GM12878 (cell line): Measurements from ENCODE around the gene VTN. TPM values are rescaled to one million over a fixed set of nuclear protein-coding genes. Genes with fewer than 3 reads are reported as not detected.
A peak's percentile ranks its signal among the peaks of the same experiment; 100 is the strongest.

Experiments used
- BHLHE40 ChIP-seq, 2 experiments: fragments of 450-650 bp in 1 of 2; IDR thresholded peaks; 2 replicates each; pipeline ENCODE4 v1.6.1; 2011 to 2017; ENCODE audit warnings: low read depth in 2 of 2, borderline replicate concordance in 1 of 2, improper control_type of control experiment in 1 of 2, low read length in 1 of 2, mild to moderate bottlenecking in 1 of 2
- BMI1 ChIP-seq: fragments of 450-650 bp; IDR thresholded peaks from 2 replicates; pipeline ENCODE4 v1.6.1; 2016; ENCODE audit warnings: mild to moderate bottlenecking, moderate library complexity, borderline replicate concordance
- CBX5 ChIP-seq: sonication (generic); IDR thresholded peaks from 2 replicates; pipeline ENCODE4 v1.6.1; 2016; ENCODE audit warnings: low read depth, moderate library complexity, mild to moderate bottlenecking, inconsistent platforms
- EGR1 ChIP-seq, 2 experiments: IDR thresholded peaks; 1 replicate in 1 of 2; 2 replicates in 1 of 2; pipeline ENCODE4 v1.6.1; 2011 to 2012; ENCODE audit warnings: low read depth in 2 of 2, low read length in 2 of 2, borderline replicate concordance in 1 of 2, mild to moderate bottlenecking in 1 of 2, moderate library complexity in 1 of 2
- GATAD2B ChIP-seq: fragments of 450-650 bp; conservative IDR thresholded peaks from 2 replicates; pipeline ENCODE4 v1.6.1; 2017; ENCODE audit warnings: low read depth, mild to moderate bottlenecking, moderate library complexity
- KAT2A ChIP-seq: conservative IDR thresholded peaks from 2 replicates; pipeline ENCODE4 v1.6.1; 2011; ENCODE audit warnings: low read depth, low read length; ENCODE audit not compliant: control insufficient read depth
- LARP7 ChIP-seq: fragments of 450-650 bp; IDR thresholded peaks from 2 replicates; pipeline ENCODE4 v1.6.1; 2017; ENCODE audit warnings: mild to moderate bottlenecking
- MEF2B ChIP-seq: fragments of 450-650 bp; IDR thresholded peaks from 2 replicates; pipeline ENCODE4 v1.6.1; 2018; ENCODE audit warnings: mild to moderate bottlenecking, moderate library complexity; ENCODE audit not compliant: partially characterized antibody, poor library complexity, severe bottlenecking
- NBN ChIP-seq: fragments of 450-650 bp; IDR thresholded peaks from 2 replicates; pipeline ENCODE4 v1.6.1; 2016
- NFYA ChIP-seq: IDR thresholded peaks from 2 replicates; pipeline ENCODE4 v1.6.1; 2011; ENCODE audit warnings: low read depth, mild to moderate bottlenecking, low read length, improper control_type of control experiment, borderline replicate concordance
- NRF1 ChIP-seq: conservative IDR thresholded peaks from 2 replicates; pipeline ENCODE4 v1.6.1; 2011; ENCODE audit warnings: mild to moderate bottlenecking, low read depth, low read length, improper control_type of control experiment
- POLR2A ChIP-seq: IDR thresholded peaks from 2 replicates; pipeline ENCODE4 v1.6.1; 2011; ENCODE audit warnings: low read depth, mild to moderate bottlenecking, low read length
- POLR2AphosphoS2 ChIP-seq: IDR thresholded peaks from 2 replicates; pipeline ENCODE4 v1.6.1; 2011; ENCODE audit warnings: low read depth, mild to moderate bottlenecking, low read length, improper control_type of control experiment, moderate library complexity
- RAD51 ChIP-seq: fragments of 450-650 bp; IDR thresholded peaks from 2 replicates; pipeline ENCODE4 v1.6.1; 2016; ENCODE audit warnings: moderate library complexity, mild to moderate bottlenecking, inconsistent platforms
- SP1 ChIP-seq: IDR thresholded peaks from one replicate; pipeline ENCODE4 v1.6.1; 2011; ENCODE audit warnings: low read depth, low read length
- polyA plus RNA-seq, 11 experiments: library from polyadenylated mRNA; depleted of rRNA in 4 of 11; unstranded in 6 of 11; stranded (reverse) in 5 of 11; fragments of >200 nt; fragmentation: Nextera tagmentation in 4 of 11; fragmentation: Illumina TruSeq in 1 of 11; extraction: Ambion mirVana in 4 of 11; extraction: Trizol in 1 of 11; gene quantifications; 1 replicate in 1 of 11; 2 replicates in 10 of 11; pipeline versions ENCODE4 v1.2.1 to v1.2.3, GENCODE V29; 2011 to 2016; ENCODE audit warnings: inconsistent platforms in 2 of 11, missing spikeins in 2 of 11, low read depth in 1 of 11
- total RNA-seq, 4 experiments: library from RNA; depleted of rRNA in 3 of 4; stranded (reverse); fragments of >200 nt in 3 of 4; fragmentation: Illumina TruSeq in 1 of 4; extraction: Trizol in 1 of 4; gene quantifications; 2 replicates each; pipeline versions ENCODE4 v1.2.1 to v1.2.3, GENCODE V29; 2013 to 2021
- TF ChIP-seq, protein P1 (sequence below): IDR thresholded peaks from 2 replicates; pipeline ENCODE4 v1.6.1; 2011; ENCODE audit warnings: low read depth, mild to moderate bottlenecking, low read length, moderate library complexity, borderline replicate concordance; ENCODE audit errors: extremely low read depth

VTN gene
- total and polyA plus RNA-seq, 10 of the 15 experiments (the other 5 are each of a cell fraction or from before 2014, with no cell fraction given), result 0.04 to 1.3 (median 0.13) TPM; not detected in 5

GRCh38 chr17:28371245-28372202 lies 1.4 kb upstream of the VTN start, which contains the start of gene SARM1 (continued):
- TF ChIP-seq CBX5, result no peak
- TF ChIP-seq KAT2A, result no peak
- TF ChIP-seq BHLHE40 (IDR thresholded peaks at IDR 0.05; ENCODE audit: borderline replicate concordance in 1 of 2, low read depth in 2 of 2, low read length in 1 of 2), result peak in 1 of 2 experiments; percentile 58; a peak in 1 of 4 replicates
- TF ChIP-seq SP1, result peak; percentile 21
- peak; percentile 92 for TF ChIP-seq RAD51
- TF ChIP-seq BMI1, result no peak
- 0 out of 2 replicates have a peak, but pooled peaks have one; percentile 65 for TF ChIP-seq GATAD2B
- TF ChIP-seq, protein P1, sequence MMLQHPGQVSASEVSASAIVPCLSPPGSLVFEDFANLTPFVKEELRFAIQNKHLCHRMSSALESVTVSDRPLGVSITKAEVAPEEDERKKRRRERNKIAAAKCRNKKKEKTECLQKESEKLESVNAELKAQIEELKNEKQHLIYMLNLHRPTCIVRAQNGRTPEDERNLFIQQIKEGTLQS, result peak; percentile 79; the same call in 1 of the 2 replicates
- TF ChIP-seq MEF2B, result peak; percentile 64
- no peak for TF ChIP-seq NFYA
- 0 out of 2 replicates have a peak, but pooled peaks have one; percentile 11 for TF ChIP-seq LARP7
- no peak for TF ChIP-seq POLR2AphosphoS2
- TF ChIP-seq NRF1, result 0 out of 2 replicates have a peak, but pooled peaks have one; percentile 3
- TF ChIP-seq NBN, result 0 out of 2 replicates have a peak, but pooled peaks have one; percentile 52
- peak; percentile 76 for TF ChIP-seq POLR2A
- TF ChIP-seq EGR1 (IDR thresholded peaks at IDR 0.05; ENCODE audit: borderline replicate concordance in 1 of 2, low read depth in 2 of 2, low read length in 2 of 2), result peak in 1 of 2 experiments; percentile 72; a peak in 2 of 3 replicates
